NK-92 (cell line): Measurements from ENCODE around the gene SPATA32.
A peak's percentile ranks its signal among the peaks of the same experiment; 100 is the strongest.

Experiments used
- DNase-seq: peaks from one replicate; lab custom pipeline; 2025; ENCODE audit not compliant: unreplicated experiment; lab: John Stamatoyannopoulos, UW

The SPATA32 gene

GRCh38 chr17:45247429-45248131 lies 14.3 kb downstream of the SPATA32 start:
- DNase-seq: peak; percentile 81

GRCh38 chr17:45246861-45247428 lies 14.9 kb downstream of the SPATA32 start:
- no peak for DNase-seq

- no peak for DNase-seq
Measured at GRCh38 chr17:45246338-45246737, 15.6 kb downstream of the SPATA32 start.

GRCh38 chr17:45244725-45245656 lies 16.9 kb downstream of the SPATA32 start:
- DNase-seq: no peak

- no peak for DNase-seq
Measured at GRCh38 chr17:45243750-45244149, 18.1 kb downstream of the SPATA32 start.

- DNase-seq: no peak
Measured at GRCh38 chr17:45242029-45242414, 19.9 kb downstream of the SPATA32 start.

- DNase-seq: no peak
Measured at GRCh38 chr17:45241328-45242028, 20.4 kb downstream of the SPATA32 start.

- DNase-seq: no peak
Measured at GRCh38 chr17:45240905-45241327, 21.0 kb downstream of the SPATA32 start.

GRCh38 chr17:45238155-45238774 lies 23.6 kb downstream of the SPATA32 start:
- DNase-seq: no peak

GRCh38 chr17:45237686-45238085 lies 24.2 kb downstream of the SPATA32 start:
- no peak for DNase-seq

- no peak for DNase-seq
Measured at GRCh38 chr17:45236282-45236606, 25.6 kb downstream of the SPATA32 start.

- no peak for DNase-seq
Measured at GRCh38 chr17:45235416-45236281, 26.2 kb downstream of the SPATA32 start.

- DNase-seq: no peak
Measured at GRCh38 chr17:45234641-45235415, 27.1 kb downstream of the SPATA32 start.

GRCh38 chr17:45233423-45233924 lies 28.4 kb downstream of the SPATA32 start:
- DNase-seq: no peak

- DNase-seq: no peak
Measured at GRCh38 chr17:45232514-45233422, 29.1 kb downstream of the SPATA32 start.

GRCh38 chr17:45231481-45232116 lies 30.3 kb downstream of the SPATA32 start:
- DNase-seq: no peak

GRCh38 chr17:45230787-45231480 lies 31.0 kb downstream of the SPATA32 start:
- no peak for DNase-seq
